T-helper 2 cell treated with Interferon-gamma antibody and Interleukin-4, amounts not matched to agents 100 ng/mL and 5 ng/mL, for 36 hours (primary cell): ENCODE results near the gene ADRA1B. TPM values are rescaled to one million over a fixed set of nuclear protein-coding genes. Genes with fewer than 3 reads are reported as not detected.

Experiments
- intact Hi-C: fragments of 100-400 bp; cut with micrococcal nuclease; formaldehyde crosslinking; loops from one replicate; pipeline ENCODE4 v1.15.1; 2023
- total RNA-seq: library from RNA; stranded (reverse); gene quantifications from 2 replicates; pipeline ENCODE4 v1.2.3, GENCODE V29; 2022

ADRA1B gene
- total RNA-seq, 1 donor from 2014 or later = not detected

DNA sequence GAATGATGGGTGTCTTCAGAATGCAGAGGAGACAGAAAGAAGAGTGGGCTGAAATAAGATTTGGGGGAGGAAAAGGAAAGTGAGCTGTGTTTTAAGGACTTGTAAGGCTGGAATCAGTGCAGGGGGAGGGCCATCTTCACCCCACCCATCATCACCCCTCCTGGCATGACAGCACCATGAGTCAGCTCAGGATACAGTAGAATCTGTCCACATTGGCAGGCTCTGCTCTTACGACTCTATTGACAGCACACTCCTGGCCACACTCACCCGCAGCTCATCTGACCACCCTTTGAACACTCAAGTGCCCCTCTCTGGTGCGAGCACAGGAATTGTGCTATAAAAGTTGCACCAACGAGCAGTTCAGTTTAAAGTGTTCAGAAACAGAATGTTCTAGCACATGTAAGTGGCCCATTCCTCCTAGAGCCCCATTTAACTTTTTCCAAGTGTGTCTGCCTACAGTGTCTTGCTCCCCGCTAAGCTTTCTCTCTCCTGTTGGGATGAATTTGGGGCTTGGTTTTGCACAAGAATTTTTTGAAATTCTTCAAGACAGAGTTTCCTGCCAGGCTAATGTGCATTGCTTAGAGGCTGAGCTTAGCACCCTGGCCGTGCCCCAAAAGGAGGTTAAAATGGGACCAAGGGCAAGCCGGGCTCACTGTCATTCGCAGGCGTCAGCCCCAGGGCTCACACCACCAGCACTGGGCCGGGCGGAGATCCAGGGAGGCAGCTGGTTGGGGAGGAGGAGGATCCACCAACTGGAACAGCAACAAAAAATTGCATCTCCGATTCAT, 12.0 kb downstream of the ADRA1B start:
- intact Hi-C loops = no loop called here

DNA sequence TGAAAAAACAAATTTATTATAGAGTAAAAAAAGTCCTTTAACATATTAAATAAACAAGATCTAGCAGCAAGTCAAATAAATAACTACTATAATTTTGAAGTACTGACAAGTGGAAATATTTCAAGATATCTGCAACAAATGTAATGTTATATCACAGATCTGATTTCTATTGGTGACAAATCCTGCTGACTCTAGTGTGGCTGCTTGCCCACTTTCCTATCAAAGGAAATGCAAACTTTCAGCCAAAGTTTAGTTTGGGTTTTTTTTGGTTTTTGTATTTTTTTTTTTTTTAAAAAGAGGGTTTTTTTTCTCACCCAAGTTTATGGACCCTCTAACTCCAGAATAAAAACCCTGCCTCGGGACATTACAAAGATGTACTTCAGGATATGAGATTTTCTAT, 12.9 kb downstream of the ADRA1B start:
- intact Hi-C loops = no loop called here

DNA sequence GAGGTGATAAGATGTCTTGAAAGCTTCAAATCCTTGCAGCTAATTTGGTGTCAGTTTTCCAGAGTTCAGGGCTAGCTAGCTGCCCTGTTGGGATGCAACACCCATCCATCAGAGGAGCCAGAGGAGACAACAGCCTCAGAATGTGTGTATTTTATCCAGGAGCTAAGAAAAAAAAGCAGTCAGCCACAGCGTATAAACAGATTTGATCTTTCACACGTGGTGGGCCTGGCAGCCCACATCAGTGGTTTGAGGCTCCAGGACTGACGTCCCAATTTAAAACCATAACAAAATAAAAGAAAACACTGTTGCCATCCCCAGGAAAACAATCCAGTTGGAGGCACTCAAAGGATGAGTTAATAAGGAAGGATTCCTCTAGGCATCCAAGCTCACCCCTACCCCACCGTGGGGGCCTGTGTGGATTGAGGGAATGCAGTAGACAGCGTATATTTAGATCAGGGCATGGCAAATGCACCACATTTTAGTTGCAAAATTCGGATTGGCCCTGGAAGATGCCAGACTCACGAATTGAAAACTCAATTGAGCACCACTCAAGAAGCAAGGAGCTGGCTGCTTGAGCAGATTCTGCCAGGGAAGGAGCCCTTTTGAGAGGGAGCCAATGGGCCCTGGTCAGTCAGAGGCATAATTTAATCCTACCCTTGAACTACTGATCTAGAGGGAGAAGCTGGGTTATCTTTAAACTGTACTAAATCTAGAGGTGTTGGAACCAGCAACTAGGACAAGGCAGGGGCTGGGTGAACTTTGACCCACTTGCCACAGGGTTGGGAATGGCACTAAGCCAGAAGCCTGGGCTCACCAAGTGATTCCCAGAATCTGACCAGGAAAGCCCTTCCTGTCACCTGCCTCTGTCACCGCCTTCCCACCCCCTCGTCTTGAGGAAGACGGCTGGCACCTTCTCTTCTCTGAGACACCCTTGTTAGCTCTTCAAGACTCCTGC, 17.5 kb downstream of the ADRA1B start:
- intact Hi-C loops = no loop called here

DNA sequence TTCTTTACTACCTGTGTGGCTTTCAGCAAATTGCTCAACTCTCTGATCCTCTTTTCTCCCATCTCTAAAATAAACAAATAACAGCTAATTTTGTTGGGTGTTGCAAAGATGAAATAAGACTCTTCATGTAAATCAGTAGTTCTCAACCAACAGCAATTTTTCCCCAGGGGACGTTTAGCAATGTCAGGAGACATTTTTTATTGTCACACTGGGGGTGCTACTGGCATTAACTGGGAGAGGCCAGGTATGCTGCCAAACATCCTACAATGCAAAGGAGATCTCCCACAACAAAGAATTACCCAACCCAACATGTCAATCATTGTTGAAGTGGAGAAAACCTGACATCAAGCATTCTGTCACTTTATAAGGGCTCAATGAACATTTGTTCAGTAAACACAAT, 19.7 kb downstream of the ADRA1B start:
- intact Hi-C loops = no loop called here

DNA sequence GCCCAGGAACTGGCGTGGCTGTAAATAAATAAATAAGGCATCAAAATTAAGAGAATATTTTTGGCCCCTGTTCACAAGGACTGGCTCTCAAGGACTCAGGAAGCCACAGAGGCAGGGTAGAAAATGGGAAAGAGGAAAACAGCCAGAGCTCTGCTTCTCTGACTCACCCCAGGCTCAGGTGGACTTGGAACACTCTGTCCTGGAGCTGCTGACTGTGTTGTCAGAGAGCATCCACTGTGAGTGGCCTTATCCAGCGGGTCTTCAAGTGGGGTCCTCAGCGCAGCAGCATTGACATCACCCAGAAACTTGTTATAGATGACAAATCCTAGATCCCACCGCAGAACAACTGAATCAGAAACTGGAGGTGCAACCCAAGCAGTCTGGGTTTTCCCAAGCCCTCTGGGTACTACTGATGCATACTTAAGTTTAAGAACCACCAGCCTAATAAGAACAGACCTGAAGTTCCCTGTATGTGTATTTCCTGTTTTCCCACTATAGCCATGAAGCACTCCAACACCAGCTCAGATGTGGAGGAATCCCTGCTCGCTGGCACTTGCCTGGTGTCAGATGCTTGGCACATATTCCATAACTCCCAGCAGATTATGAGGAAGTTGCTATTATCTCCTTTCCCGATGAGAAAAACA, 20.5 kb downstream of the ADRA1B start:
- intact Hi-C loops = no loop called here

DNA sequence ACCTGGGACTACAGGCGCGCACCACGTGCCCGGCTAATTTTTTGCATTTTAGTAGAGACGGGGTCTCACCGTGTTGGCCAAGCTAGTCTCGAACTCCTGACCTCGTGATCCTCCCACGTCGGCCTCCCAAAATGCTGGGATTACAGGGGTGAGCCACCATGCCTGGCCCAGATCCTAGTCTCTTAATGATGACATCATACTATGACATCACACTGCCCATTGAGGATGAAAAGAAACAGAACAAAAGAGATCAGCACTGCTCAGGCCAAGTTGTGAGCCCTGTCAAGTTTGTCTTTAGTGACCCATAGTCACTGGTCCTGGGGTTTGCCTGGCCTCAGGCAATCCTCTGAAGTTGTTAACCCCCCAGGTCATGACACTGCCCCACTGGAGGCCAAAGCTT, 21.3 kb downstream of the ADRA1B start:
- intact Hi-C loops = no loop called here

DNA sequence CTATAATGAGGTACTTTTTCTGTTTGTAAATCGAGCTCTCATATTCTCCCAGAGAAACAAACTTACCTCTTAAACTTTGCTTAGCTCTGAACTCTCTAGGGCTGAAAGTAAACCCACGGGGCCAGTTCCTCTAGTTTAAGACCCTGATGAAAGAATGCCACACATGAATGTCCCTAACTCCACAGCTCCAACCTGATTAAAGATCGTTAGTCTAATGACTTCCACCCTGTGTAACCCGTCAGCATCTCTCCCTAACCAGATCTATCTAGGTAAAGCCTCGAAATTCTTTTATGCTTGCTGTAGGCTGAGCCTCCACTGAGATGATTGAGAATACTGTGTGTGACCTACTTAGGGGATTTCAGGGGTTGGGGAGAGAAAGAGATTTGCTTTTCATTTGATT, 27.0 kb downstream of the ADRA1B start:
- intact Hi-C loops = no loop called here

DNA sequence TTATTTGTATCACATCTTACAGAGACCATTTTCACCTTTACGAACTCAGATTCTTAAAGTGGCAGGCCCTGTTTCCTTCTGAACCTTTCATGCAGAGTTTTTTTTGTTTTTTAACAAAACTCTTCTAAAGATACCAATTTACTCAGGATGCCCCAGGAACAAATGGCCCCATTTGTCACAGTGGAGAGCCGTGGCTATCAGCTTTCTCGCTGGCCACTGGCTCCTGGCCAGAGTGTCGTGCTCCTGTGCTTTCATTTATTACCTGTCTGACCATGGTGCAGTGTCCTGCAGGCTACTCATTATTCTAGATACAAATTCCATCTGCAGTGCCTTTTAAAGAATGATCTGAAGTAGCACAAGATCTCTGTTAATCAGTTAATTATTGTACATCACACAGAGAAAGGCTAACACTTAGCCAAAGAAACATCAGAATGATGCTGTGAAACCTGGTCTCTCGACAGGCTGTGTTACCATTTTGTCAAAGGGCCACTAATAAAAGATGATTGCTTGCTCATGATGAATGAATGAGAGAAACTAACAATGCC, 27.8 kb downstream of the ADRA1B start:
- intact Hi-C loops = no loop called here

DNA sequence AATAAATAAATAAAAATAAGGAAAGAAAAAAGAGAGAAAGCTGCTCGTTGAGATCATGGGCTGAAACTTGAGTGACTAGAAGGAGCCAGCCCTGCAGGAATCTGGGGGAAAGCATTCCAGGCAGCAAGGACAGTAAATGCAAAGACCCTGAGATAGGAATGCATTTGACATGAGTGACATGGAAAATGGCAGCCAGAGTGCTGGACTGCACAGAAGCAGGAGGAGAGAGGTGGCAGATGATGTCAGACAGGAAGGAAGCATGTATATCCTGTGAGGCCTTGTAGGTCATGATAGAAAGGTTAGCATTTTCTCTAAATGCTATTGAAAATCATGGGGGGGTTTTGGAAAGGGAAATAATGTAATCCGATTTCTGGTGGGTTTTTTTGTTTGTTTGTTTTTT, 29.1 kb downstream of the ADRA1B start:
- intact Hi-C loops = no loop called here

DNA sequence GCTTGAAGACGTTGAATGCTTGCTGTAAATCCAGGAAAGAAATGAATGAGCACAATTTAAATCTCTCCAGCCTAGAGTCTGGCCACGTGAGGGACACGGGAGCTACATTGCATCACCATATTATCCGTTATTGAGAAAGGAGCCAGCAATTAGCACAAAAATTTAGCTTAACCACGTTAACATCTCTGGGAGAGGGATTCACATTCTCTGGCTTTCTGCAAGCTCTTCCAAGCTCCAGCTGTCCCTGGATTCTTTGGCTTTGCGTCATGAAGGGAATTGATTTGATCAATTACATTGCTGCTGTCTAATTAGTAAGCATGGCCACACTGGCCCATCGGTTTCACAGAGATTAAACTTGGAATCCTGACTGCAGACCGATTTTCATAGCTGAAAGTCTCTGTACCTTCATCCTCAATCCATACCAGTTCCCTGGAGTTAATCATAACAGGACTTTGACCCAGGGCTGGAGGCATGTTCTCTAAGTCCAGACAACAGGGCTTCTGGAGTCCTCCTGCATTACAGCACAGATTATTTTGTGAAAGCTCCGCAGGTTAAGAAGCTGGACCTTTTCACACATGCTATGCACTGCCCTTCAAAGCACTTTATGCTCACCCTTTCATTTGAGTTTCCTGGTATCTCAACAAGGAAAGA, 31.6 kb downstream of the ADRA1B start:
- intact Hi-C loops = no loop called here

DNA sequence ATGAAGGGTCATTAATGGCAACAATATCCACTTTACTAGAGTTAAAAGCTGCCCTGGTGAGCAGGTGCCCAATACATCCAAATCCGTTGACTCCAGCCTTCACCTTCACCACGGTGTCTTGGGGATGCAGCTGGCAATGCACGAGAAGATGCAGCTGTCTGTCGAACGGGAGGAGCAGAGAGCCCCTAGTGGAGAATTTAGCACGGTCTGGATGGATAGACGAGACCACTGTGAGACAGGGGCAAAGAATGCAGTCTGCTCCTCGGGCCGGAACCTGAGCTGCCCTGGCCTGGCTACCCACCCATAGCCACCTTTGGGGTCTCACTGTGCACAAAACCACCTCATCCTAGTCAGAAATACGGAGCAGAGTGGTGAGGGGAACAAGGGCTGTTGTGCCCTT, 35.1 kb downstream of the ADRA1B start:
- intact Hi-C loops = no loop called here

DNA sequence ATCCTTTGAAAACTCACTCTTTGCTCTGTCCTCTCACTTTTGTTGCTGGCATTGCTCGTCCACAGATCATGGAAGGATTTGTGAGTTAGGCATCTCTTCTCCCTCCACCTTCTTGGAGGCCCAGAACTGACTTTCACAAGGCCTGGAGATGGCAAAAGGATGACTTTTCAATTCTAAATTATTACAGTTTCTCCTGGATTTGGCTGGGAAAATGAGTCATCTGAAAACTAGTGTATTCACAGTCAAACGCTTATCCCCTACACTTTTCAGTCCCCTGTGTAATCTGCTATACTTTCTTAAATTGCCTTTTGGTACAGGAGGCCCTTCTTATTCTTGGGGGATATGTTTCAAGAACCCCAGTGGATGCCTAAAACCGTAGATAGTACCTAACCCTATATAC, 35.6 kb downstream of the ADRA1B start:
- intact Hi-C loops = no loop called here

DNA sequence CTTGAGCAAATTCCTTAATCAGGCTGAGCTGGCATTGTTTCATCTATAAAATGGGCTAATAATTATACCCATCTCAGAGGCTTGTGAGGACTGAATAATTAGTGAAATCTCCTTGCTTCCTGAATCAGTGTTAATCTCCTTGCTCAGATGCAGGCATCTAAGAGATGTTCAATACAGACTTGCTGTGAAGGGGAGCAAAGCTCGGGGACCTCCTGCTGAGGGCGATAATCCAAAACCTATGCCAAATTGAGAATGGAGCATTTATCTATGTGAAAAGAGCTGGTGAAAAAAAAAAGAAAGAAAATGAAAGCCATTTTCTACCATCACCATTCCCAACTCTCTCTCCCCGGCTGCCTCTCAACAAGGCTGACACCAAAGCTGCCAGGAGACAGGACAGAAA, 37.3 kb downstream of the ADRA1B start:
- intact Hi-C loops = no loop called here

DNA sequence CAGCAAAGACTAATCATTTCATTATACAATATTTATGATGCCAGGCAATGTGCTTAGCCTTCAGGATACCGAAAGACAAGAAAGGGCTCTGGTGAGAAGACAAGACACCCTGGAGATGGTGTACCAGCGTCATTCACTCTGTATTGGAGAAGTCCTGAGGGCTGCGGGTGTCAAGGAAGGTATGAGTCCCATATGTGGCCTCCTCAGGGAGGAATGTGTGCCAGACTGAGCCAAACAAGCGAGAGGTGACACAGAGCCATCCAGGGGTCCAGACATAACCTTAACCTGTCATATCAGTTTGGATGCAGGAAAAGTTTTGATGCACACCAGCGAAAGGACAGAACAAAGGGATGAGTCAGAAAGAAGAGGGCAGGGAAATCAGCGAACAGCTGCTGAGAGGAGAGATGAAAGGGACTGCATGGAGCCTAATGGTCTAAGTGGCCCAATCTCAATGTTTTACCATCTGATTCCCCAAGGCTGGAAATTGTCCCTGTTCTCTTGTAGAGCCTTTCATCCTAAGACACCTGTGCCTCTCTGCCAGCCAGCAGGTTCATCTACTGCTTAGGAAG, 38.9 kb downstream of the ADRA1B start:
- intact Hi-C loops = no loop called here

DNA sequence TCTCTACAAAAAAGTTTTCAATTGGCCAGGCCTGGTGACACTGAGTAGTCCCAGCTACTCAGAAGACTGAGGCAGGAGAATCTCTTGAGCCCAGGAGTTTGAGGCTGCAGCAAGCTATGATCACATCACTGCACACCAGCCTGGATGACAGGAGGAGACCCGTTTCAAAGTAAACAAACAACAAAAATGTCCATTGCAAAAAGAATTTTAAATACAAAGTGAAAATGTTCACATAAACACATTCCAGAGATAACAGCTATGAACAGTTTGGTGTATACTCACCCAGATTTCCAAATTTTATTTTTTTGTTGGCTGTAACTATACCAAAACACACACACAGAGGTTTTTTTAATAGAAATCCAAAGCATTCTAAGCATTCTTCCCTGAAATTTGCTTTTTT, 39.8 kb downstream of the ADRA1B start:
- intact Hi-C loops = no loop called here

DNA sequence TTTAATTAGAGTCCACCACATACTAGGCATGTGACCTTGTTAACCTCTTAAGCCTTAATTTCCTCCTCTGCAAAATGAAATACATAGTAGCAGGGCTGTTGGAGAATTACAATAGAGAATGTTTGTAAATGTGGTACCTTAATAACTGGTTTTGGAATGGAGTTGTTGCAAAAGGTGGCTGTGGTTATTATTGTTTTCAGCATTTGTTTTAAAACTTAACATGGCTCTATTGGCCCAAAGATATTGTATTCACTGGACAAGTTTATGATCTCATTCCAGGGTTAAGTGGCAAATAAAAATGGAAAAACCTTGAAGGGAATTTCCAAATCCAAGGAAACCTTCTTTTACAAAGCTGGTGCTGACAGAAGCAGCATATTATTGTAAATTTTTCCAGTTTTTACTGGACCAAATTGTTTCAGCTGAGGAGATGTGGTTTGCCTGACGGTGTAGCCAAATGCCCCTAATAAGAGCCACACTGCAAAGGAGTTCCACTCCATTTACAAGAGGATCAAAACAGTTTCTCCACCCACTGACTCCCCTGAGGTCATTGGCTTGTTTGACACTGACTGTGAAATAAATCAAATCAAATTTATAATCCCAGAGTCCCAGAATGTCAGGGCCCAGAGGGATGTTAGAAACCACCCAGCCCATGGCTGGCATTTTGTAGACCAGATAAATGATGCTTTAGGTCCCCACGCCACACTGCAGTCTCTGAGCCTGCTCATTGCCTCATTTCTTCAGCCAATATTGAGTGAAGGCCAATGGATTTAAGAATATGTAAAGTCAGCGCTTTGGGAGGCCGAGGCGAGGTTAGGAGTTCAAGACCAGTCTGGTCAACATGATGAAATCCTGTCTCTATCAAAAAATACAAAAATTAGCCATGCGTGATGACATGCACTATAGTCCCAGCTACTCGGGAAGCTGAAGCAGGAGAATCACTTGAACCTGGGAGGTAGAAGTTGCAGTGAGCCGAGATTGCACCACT, 45.2 kb downstream of the ADRA1B start:
- intact Hi-C loops = no loop called here

DNA sequence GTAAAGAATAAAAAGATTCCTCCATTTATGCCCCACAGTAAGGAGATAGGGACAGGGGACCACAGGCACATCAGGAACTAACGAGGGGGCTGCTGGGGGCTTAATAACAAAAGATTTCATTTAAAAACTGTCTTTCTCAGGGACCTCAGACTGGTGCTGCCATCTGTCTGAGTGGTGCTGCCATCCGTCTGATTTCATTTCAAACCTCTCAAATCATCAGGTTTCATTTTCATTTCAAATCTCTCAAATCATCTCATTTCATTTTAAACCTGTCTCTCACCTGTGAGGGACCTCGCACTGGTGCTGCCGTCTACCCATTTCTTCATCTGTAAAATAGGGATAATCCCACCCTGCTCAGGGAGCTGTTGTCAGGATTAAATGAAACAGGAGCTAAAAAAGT, 45.9 kb downstream of the ADRA1B start:
- intact Hi-C loops = no loop called here

DNA sequence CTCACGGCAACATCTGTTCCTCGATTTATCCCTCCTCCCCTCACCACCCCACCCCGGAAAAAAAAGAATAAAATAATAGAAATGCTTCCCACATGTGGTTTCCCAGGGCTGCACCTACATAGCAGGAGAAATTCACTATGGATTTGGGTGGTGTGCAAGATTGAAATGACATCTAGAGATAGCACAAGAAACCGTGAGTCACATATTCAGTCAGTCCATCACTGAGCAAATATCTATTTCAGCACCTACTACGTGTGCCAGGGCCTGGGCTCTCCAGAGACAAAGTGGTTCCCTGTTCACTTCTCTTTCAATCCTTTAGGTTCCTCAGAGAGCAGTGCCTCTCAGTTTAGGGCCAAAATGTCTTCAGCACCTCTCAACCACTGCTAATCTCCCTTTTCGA, 47.7 kb downstream of the ADRA1B start:
- intact Hi-C loops = no loop called here

DNA sequence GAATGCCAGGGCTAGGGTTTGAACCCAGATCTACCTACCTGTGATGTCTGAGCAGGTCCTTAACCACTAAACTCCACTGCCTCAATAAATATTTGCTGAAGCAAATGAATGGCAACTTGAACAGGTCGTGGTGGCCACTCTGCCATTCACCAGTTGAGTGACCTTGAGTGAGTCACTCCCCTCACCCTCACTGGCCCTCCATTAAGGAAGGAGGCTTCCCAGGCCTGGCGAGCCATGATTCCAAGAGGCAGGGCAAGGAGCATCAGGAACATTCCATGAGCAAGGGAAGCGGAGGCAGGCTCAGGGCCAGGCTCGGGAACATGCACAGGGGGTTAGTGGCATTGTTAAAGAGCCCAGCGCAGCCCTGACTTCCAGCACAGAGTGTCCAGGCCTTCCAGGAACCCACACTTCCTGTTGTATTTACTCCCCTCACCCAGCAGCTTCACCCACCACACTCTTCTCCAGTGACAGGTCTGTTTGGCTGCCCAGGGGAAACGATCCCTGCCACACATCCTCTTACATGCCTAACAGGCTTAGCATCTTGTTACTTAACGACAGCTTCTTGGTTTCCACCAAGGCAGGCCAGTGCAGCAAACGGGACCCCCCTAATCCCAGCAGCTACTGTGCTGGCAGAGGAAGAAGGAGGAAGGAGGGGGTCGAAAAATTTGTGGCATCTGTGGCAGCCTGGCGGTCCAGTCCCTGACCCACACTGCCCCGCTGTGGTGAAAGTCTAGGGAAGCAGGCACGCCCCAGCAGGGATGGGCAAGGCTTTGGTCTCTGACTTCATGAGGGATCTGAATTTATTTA, 49.0 kb downstream of the ADRA1B start:
- intact Hi-C loops = no loop called here
